ENCODE results near the gene TSPAN5. TPM values are rescaled to one million over a fixed set of nuclear protein-coding genes. Genes with fewer than 3 reads are reported as not detected.

The TSPAN5 gene
- total RNA-seq, 1 experiment from 2014 or later: 12.4 TPM

DNA sequence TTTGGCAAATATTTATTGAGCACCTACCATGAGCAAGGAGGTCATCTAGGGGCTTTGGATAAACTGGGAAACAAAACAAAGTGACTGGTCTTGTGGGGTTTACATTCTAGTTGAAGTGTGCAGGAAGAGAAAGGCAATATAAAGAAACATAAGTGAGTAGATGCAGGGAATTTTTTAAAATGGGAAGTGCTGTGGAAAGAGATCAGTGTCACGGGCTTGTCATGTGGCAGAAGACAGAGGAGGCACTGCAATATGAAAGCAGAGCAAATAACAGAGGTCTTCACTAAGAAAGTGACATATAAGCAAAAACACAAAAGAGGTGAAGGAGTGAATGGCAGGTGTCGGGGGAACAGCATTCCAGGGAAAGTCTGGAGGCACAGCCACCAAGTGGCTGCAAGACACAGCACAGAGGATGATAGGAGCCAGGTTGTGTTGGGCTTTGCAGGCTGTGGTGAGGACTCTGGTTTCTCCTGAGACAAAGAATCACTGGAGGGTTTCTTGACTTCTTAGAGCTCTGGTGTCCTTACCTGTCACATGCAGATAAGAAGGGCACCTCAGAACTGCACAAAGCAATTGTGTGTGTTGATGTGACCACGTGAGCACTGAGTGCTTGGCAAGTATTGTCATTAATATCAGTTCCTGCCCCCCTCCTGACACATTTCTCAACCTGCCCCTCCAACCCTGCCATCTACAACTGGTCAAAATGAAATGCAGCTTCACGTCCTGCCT is 143.5 kb downstream of the TSPAN5 start:
- DNase-seq: no peak
- ChIA-PET CTCF (no interaction called here), POLR2A (ENCODE audit: unreplicated experiment) (no interaction called here)
- no peaks in the 10 kb centered on the region for H3K9me2 ChIP-seq (ENCODE audit: insufficient read depth)
- no peaks in the 10 kb centered on the region for H3K27me3 ChIP-seq (ENCODE audit: insufficient read depth, low read depth)
- H3K79me2 ChIP-seq (ENCODE audit: low read depth): no peaks in the 10 kb centered on the region
- H3K4me1 ChIP-seq (replicated peaks; ENCODE audit: insufficient read depth): peaks cover 14% of the 10 kb centered on the region
- H3K4me3 ChIP-seq: no peak overlapping the region
- TF ChIP-seq EZH2 (IDR thresholded peaks at IDR 0.05; ENCODE audit: low read depth): no peak
- no peak for TF ChIP-seq CTCF (conservative IDR thresholded peaks at IDR 0.05)
- intact Hi-C loops (cut with micrococcal nuclease; ENCODE audit: unreplicated experiment): no loop called here
- H3K9me3 ChIP-seq (ENCODE audit: insufficient read depth, low read depth): no peaks in the 10 kb centered on the region; the same call in 1 of the 2 replicates
- no peak overlapping the region for H2AFZ ChIP-seq
- no peak overlapping the region for H3K27ac ChIP-seq
- no peaks in the 10 kb centered on the region for H4K20me1 ChIP-seq (ENCODE audit: insufficient read depth)
- H3F3A ChIP-seq (ENCODE audit: insufficient read depth, low read depth): no peaks in the 10 kb centered on the region
- no peak overlapping the region for H3K4me2 ChIP-seq
- BruUV-seq (replicated peaks): no TSS peak
- H3K36me3 ChIP-seq (ENCODE audit: low read depth): no peaks in the 10 kb centered on the region

GRCh38 chr4:98512918-98513317 is 145.5 kb downstream of the TSPAN5 start:
- Histone ChIP-seq H3K79me2 (ENCODE audit: low read depth) (no peaks in the 10 kb centered on the region), H3K36me3 (ENCODE audit: low read depth) (no peaks in the 10 kb centered on the region), H2AFZ (no peak overlapping the region), H3K27ac (no peak overlapping the region), H3F3A (ENCODE audit: insufficient read depth, low read depth) (no peaks in the 10 kb centered on the region), H3K4me3 (no peak overlapping the region), H3K9me2 (ENCODE audit: insufficient read depth) (no peaks in the 10 kb centered on the region), H3K9me3 (ENCODE audit: insufficient read depth, low read depth) (no peaks in the 10 kb centered on the region; the same call in 1 of the 2 replicates), H4K20me1 (ENCODE audit: insufficient read depth) (no peaks in the 10 kb centered on the region), H3K4me1 (replicated peaks; ENCODE audit: insufficient read depth) (peaks cover 14% of the 10 kb centered on the region), H3K4me2 (no peak overlapping the region), H3K27me3 (ENCODE audit: insufficient read depth, low read depth) (no peaks in the 10 kb centered on the region)
- DNase-seq: no peak
- no peak for TF ChIP-seq CTCF (conservative IDR thresholded peaks at IDR 0.05)
- TF ChIP-seq EZH2 (IDR thresholded peaks at IDR 0.05; ENCODE audit: low read depth): no peak
- no TSS peak for BruUV-seq (replicated peaks)
- CTCF ChIA-PET: no interaction called here
- intact Hi-C loops (cut with micrococcal nuclease; ENCODE audit: unreplicated experiment): no loop called here
- POLR2A ChIA-PET (ENCODE audit: unreplicated experiment): no interaction called here

DNA sequence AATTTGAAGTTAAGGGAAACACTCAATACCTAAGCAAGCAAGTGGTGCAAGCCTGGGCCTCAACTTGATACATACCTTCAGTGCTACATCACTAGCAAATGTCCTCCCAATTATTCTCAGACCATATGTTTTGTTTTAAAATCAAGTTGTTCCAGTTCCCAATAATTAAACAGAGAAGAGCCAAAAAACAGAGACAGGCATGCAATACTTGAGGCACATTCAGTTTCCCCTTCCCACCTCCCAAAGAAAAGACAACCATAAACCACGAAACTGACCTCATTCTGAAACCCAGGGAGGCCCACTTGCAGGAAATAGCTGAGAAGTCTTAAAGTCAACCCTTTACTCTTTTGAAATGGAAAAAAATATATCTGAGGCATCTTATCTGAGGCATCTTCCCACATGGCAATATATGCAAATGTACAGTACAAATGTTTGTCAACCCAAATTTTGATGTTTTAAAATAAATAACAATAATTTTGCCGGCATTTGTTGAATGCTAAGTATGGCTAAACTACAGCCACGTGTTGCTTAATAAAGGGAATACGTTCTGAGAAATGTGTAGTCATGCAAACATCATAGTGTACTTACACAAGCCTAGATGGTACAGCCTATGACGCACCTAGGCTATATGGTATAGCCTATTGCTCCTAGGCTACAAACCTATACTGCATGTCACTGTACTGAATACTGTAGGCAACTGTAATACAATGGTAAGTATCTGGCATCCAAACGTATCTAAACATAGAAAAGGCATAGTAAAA is 147.5 kb downstream of the TSPAN5 start:
- intact Hi-C loops (cut with micrococcal nuclease; ENCODE audit: unreplicated experiment): no loop called here
- Histone ChIP-seq H3F3A (ENCODE audit: insufficient read depth, low read depth) (no peaks in the 10 kb centered on the region), H3K4me1 (replicated peaks; ENCODE audit: insufficient read depth) (peaks cover 2% of the 10 kb centered on the region), H2AFZ (no peak overlapping the region), H3K9me2 (ENCODE audit: insufficient read depth) (no peaks in the 10 kb centered on the region), H3K4me3 (no peak overlapping the region), H3K9me3 (ENCODE audit: insufficient read depth, low read depth) (no peaks in the 10 kb centered on the region), H3K79me2 (ENCODE audit: low read depth) (no peaks in the 10 kb centered on the region), H3K4me2 (no peak overlapping the region), H3K27ac (no peak overlapping the region), H3K27me3 (ENCODE audit: insufficient read depth, low read depth) (no peaks in the 10 kb centered on the region), H3K36me3 (ENCODE audit: low read depth) (no peaks in the 10 kb centered on the region), H4K20me1 (ENCODE audit: insufficient read depth) (no peaks in the 10 kb centered on the region)
- DNase-seq: no peak
- CTCF ChIA-PET: no interaction called here
- TF ChIP-seq CTCF (conservative IDR thresholded peaks at IDR 0.05) (no peak), EZH2 (IDR thresholded peaks at IDR 0.05; ENCODE audit: low read depth) (no peak)
- POLR2A ChIA-PET (ENCODE audit: unreplicated experiment): no interaction called here
- BruUV-seq (replicated peaks): no TSS peak
